SK-N-SH (cell line): ENCODE data around the gene TRIM62. TPM values are rescaled to one million over a fixed set of nuclear protein-coding genes. Genes with fewer than 3 reads are reported as not detected.
"Not testable (repeated sequence)": the region's sequence is repeated elsewhere in the genome, so short reads cannot be mapped to it uniquely, and the experiment has no call there.

Experiments
- CTCF ChIA-PET: fragments of 300-600, 350-600 bp; formaldehyde crosslinking; extraction: SDS; loops from one replicate; lab custom pipeline; 2021; lab: Yijun Ruan, JAX
- POLR2A ChIA-PET: fragments of 350-600 bp; sonication (Branson Sonifier 250); formaldehyde crosslinking; extraction: SDS; loops from one replicate; lab custom pipeline; 2020; ENCODE audit warnings: antibody characterized with exemption, inconsistent platforms; lab: Yijun Ruan, JAX
- DNase-seq: peaks from one replicate; pipeline ENCODE4 v3.0.0; 2012
- H2AFZ ChIP-seq: fragments of 200-600 bp; sonication (generic); 2 replicates; pipeline ENCODE4 v1.8.1; 2016; ENCODE audit warnings: antibody characterized with exemption, mild to moderate bottlenecking, low read depth
- H3F3A ChIP-seq: fragments of 200-600 bp; sonication (generic); replicated peaks from 2 replicates; pipeline ENCODE3; 2016; ENCODE audit warnings: antibody characterized with exemption, mild to moderate bottlenecking; ENCODE audit not compliant: insufficient read depth
- H3K27ac ChIP-seq, 2 experiments: fragments of 200-500 bp in 1 of 2; fragments of 200-600 bp in 1 of 2; sonication (Bioruptor generic) in 1 of 2; sonication (generic), shearing (Covaris generic) in 1 of 2; 2 replicates each; pipeline versions ENCODE4 v1.5.1 to v1.6.1; 2014 to 2016; ENCODE audit warnings: low read depth in 2 of 2, inconsistent platforms in 1 of 2, low read length in 1 of 2, mild to moderate bottlenecking in 1 of 2, mixed read lengths in 1 of 2
- H3K27me3 ChIP-seq: fragments of 200-600 bp; sonication (generic), shearing (Covaris generic); 2 replicates; pipeline ENCODE4 v1.6.1; 2016; ENCODE audit warnings: mixed run types; ENCODE audit not compliant: insufficient read depth
- H3K36me3 ChIP-seq, 2 experiments: fragments of 200-500 bp in 1 of 2; fragments of 200-600 bp in 1 of 2; sonication (Bioruptor generic) in 1 of 2; sonication (generic) in 1 of 2; replicated peaks in 1 of 2; 2 replicates each; pipeline versions ENCODE3 to v1.5.1; 2014 to 2016; ENCODE audit warnings: low read length in 1 of 2, mild to moderate bottlenecking in 1 of 2; ENCODE audit not compliant: insufficient read depth in 2 of 2, control insufficient read depth in 1 of 2
- H3K4me1 ChIP-seq, 2 experiments: fragments of 200-500 bp in 1 of 2; fragments of 200-600 bp in 1 of 2; sonication (Bioruptor generic) in 1 of 2; sonication (generic), shearing (Covaris generic) in 1 of 2; 2 replicates each; pipeline versions ENCODE4 v1.5.1 to v1.6.1; 2014 to 2016; ENCODE audit warnings: low read depth in 1 of 2, low read length in 1 of 2, mixed run types in 1 of 2; ENCODE audit not compliant: insufficient read depth in 2 of 2, control insufficient read depth in 1 of 2
- H3K4me2 ChIP-seq: fragments of 200-600 bp; sonication (generic), shearing (Covaris generic); 2 replicates; pipeline ENCODE4 v1.6.1; 2017; ENCODE audit warnings: mixed run types
- H3K4me3 ChIP-seq, 2 experiments: fragments of 200-500 bp in 1 of 2; fragments of 200-600 bp in 1 of 2; sonication (Bioruptor generic) in 1 of 2; sonication (generic), shearing (Covaris generic) in 1 of 2; 2 replicates each; pipeline versions ENCODE4 v1.5.1 to v1.8.1; 2014 to 2016; ENCODE audit warnings: low read depth in 2 of 2, inconsistent platforms in 1 of 2, low read length in 1 of 2, mild to moderate bottlenecking in 1 of 2, mixed read lengths in 1 of 2, moderate library complexity in 1 of 2
- H3K79me2 ChIP-seq: fragments of 200-600 bp; sonication (generic); 2 replicates; pipeline ENCODE4 v1.8.1; 2017; ENCODE audit warnings: mild to moderate bottlenecking; ENCODE audit not compliant: insufficient read depth
- H3K9ac ChIP-seq: fragments of 200-600 bp; sonication (generic); 2 replicates; pipeline ENCODE4 v1.6.1; 2017; ENCODE audit warnings: mixed run types
- H3K9me2 ChIP-seq: fragments of 200-600 bp; sonication (generic); 2 replicates; pipeline ENCODE4 v1.6.1; 2017; ENCODE audit warnings: mixed run types
- H3K9me3 ChIP-seq: fragments of 200-600 bp; sonication (generic); 2 replicates; pipeline ENCODE4 v1.6.1; 2017; ENCODE audit warnings: mixed run types, mild to moderate bottlenecking, moderate library complexity
- H4K20me1 ChIP-seq: fragments of 200-600 bp; sonication (generic); 2 replicates; pipeline ENCODE4 v1.6.1; 2017; ENCODE audit warnings: mild to moderate bottlenecking, mixed run types; ENCODE audit not compliant: insufficient read depth
- EP300 ChIP-seq, 2 experiments: IDR thresholded peaks; 2 replicates each; pipeline versions ENCODE4 v1.4.0 to v1.6.1; 2012; ENCODE audit warnings: borderline replicate concordance in 1 of 2, low read depth in 1 of 2, low read length in 1 of 2
- EZH2phosphoT487 ChIP-seq: fragments of 200-600 bp; sonication (generic); IDR thresholded peaks from 2 replicates; pipeline ENCODE4 v1.6.1; 2017; ENCODE audit warnings: low read depth, mixed run types, mild to moderate bottlenecking, antibody characterized with exemption, moderate library complexity, borderline replicate concordance
- MEF2A ChIP-seq: IDR thresholded peaks from 2 replicates; pipeline ENCODE4 v1.4.0; 2012; ENCODE audit warnings: low read depth, borderline replicate concordance
- MXI1 ChIP-seq: IDR thresholded peaks from 2 replicates; pipeline ENCODE4 v1.6.1; 2012; ENCODE audit warnings: mild to moderate bottlenecking, low read depth, low read length, improper control_type of control experiment
- NRF1 ChIP-seq: IDR thresholded peaks from 2 replicates; pipeline ENCODE4 v1.6.1; 2012; ENCODE audit warnings: low read depth, mild to moderate bottlenecking, low read length
- POLR2AphosphoS5 ChIP-seq: IDR thresholded peaks from 2 replicates; pipeline ENCODE4 v1.6.1; 2012; ENCODE audit warnings: low read depth, low read length
- RFX5 ChIP-seq: IDR thresholded peaks from 2 replicates; pipeline ENCODE4 v1.6.1; 2012; ENCODE audit warnings: mild to moderate bottlenecking, improper control_type of control experiment, low read length
- RXRA ChIP-seq: IDR thresholded peaks from 2 replicates; pipeline ENCODE4 v1.4.0; 2012; ENCODE audit warnings: low read depth, mild to moderate bottlenecking, borderline replicate concordance
- SMC3 ChIP-seq: IDR thresholded peaks from 2 replicates; pipeline ENCODE4 v1.6.1; 2012; ENCODE audit warnings: low read depth, low read length, improper control_type of control experiment
- YY1 ChIP-seq: IDR thresholded peaks from 2 replicates; pipeline ENCODE4 v1.4.0; 2012; ENCODE audit warnings: low read depth, mild to moderate bottlenecking
- WGBS: methylation state at CpG from one replicate; pipeline ENCODE4 v1.1.6; 2017; ENCODE audit warnings: low lambda C conversion rate; 5-methylcytosine and 5-hydroxymethylcytosine counted together
- polyA plus RNA-seq, 3 experiments: library from polyadenylated mRNA; depleted of rRNA; stranded (reverse); fragments of >200 nt; gene quantifications; 2 replicates each; pipeline ENCODE4 v1.2.3, GENCODE V29; 2012
- TF ChIP-seq, protein P1 (sequence below): IDR thresholded peaks from 2 replicates; pipeline ENCODE4 v1.4.0; 2012; ENCODE audit warnings: low read depth, borderline replicate concordance
- TF ChIP-seq, protein P2 (sequence below): IDR thresholded peaks from 2 replicates; pipeline ENCODE4; 2012
- TF ChIP-seq, protein P3 (sequence below): IDR thresholded peaks from 2 replicates; pipeline ENCODE4 v1.4.0; 2012; ENCODE audit warnings: low read depth, borderline replicate concordance
- TF ChIP-seq, protein P4 (sequence below): fragments of 150-350 bp; IDR thresholded peaks from 2 replicates; pipeline ENCODE4 v1.6.1; 2016; ENCODE audit warnings: mild to moderate bottlenecking, low read depth, low read length
- TF ChIP-seq, protein P5 (sequence below): IDR thresholded peaks from 2 replicates; pipeline ENCODE4 v1.4.0; 2012; ENCODE audit warnings: low read depth

Gene TRIM62
- polyA plus RNA-seq, 1 of the 3 experiments (the other 2 are of a cell fraction) = 4.4 TPM

DNA sequence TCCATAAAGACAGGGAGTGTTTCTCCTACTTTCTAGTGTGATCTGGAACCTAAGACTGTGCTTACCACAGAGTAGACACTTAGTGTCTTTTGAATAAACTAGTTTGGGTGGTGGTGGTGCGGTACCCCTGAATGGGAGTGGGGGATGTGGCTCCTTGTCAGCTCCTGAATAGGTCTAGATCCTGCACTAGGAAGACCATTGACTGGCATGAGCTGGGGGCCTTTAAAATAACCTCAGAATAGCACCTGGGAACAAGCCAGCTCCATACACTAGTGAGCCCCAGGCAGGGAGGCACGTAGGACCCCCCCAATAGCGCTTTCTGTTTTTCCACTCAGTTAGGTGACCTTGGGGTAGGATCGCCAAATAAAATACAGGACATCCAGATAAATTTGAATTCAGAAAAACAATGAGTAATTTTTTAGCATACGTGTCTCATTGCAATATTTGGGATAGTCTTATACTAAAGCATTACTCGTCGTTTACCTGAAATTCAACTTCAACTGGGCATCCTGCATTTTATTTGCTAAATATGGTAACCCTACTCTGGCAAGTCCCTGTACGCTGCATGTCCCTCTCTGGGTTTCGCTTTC, 55.3 kb downstream of the TRIM62 start:
- 11% methylated on average over 9 of the region's 9 CpGs for WGBS
- H3K9ac ChIP-seq = peak overlapping the region; percentile 97
- no peaks in the 10 kb centered on the region for H3K36me3 ChIP-seq
- H3K27me3 ChIP-seq = no peaks in the 10 kb centered on the region
- no peaks in the 10 kb centered on the region for H3K9me2 ChIP-seq
- peak overlapping the region; percentile 88 to 98 for H3K27ac ChIP-seq
- peak overlapping the region; percentile 89 for H3K4me2 ChIP-seq
- DNase-seq = no peak
- no peaks in the 10 kb centered on the region for H3K9me3 ChIP-seq
- ChIA-PET POLR2A (interaction anchor here (0.7 to 2.2 kb wide), 10 partner anchors 11 to 790 kb away, joined by 3 to 14 read pairs (median 6); partner anchors contain the start of genes MARCKSL1 and TRIM62), CTCF (interaction anchor here (0.6 to 4.0 kb wide), 27 partner anchors 8 to 507 kb away, joined by 3 to 19 read pairs (median 5); partner anchors contain the start of gene TRIM62)
- TF ChIP-seq MXI1 = no peak
- TF ChIP-seq, protein P1, sequence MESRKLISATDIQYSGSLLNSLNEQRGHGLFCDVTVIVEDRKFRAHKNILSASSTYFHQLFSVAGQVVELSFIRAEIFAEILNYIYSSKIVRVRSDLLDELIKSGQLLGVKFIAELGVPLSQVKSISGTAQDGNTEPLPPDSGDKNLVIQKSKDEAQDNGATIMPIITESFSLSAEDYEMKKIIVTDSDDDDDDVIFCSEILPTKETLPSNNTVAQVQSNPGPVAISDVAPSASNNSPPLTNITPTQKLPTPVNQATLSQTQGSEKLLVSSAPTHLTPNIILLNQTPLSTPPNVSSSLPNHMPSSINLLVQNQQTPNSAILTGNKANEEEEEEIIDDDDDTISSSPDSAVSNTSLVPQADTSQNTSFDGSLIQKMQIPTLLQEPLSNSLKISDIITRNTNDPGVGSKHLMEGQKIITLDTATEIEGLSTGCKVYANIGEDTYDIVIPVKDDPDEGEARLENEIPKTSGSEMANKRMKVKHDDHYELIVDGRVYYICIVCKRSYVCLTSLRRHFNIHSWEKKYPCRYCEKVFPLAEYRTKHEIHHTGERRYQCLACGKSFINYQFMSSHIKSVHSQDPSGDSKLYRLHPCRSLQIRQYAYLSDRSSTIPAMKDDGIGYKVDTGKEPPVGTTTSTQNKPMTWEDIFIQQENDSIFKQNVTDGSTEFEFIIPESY = no peak
- no peak for TF ChIP-seq POLR2AphosphoS5
- no peak for TF ChIP-seq EZH2phosphoT487
- TF ChIP-seq SMC3 = no peak
- no peak for TF ChIP-seq RFX5
- TF ChIP-seq YY1 = no peak
- TF ChIP-seq EP300 (IDR thresholded peaks at IDR 0.05; ENCODE audit: borderline replicate concordance in 1 of 2, low read depth in 1 of 2, low read length in 1 of 2) = no peak
- no peak for TF ChIP-seq MEF2A
- no peak for TF ChIP-seq NRF1
- TF ChIP-seq, protein P2, sequence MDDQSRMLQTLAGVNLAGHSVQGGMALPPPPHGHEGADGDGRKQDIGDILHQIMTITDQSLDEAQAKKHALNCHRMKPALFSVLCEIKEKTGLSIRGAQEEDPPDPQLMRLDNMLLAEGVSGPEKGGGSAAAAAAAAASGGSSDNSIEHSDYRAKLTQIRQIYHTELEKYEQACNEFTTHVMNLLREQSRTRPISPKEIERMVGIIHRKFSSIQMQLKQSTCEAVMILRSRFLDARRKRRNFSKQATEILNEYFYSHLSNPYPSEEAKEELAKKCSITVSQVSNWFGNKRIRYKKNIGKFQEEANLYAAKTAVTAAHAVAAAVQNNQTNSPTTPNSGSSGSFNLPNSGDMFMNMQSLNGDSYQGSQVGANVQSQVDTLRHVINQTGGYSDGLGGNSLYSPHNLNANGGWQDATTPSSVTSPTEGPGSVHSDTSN = no peak
- TF ChIP-seq, protein P3, sequence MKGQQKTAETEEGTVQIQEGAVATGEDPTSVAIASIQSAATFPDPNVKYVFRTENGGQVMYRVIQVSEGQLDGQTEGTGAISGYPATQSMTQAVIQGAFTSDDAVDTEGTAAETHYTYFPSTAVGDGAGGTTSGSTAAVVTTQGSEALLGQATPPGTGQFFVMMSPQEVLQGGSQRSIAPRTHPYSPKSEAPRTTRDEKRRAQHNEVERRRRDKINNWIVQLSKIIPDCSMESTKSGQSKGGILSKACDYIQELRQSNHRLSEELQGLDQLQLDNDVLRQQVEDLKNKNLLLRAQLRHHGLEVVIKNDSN = no peak
- TF ChIP-seq, protein P4, sequence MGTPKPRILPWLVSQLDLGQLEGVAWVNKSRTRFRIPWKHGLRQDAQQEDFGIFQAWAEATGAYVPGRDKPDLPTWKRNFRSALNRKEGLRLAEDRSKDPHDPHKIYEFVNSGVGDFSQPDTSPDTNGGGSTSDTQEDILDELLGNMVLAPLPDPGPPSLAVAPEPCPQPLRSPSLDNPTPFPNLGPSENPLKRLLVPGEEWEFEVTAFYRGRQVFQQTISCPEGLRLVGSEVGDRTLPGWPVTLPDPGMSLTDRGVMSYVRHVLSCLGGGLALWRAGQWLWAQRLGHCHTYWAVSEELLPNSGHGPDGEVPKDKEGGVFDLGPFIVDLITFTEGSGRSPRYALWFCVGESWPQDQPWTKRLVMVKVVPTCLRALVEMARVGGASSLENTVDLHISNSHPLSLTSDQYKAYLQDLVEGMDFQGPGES = no peak
- TF ChIP-seq RXRA = no peak
- TF ChIP-seq, protein P5, sequence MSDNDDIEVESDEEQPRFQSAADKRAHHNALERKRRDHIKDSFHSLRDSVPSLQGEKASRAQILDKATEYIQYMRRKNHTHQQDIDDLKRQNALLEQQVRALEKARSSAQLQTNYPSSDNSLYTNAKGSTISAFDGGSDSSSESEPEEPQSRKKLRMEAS = no peak
- H3K4me1 ChIP-seq = peaks cover 12% of the 10 kb centered on the region in 2 experiments
- H3K4me3 ChIP-seq = peak overlapping the region; percentile 92 to 94
- H3F3A ChIP-seq = peaks cover 7% of the 10 kb centered on the region
- peaks cover 21% of the 10 kb centered on the region for H3K79me2 ChIP-seq
- H2AFZ ChIP-seq = peak overlapping the region; percentile 73; the same call in 1 of the 2 replicates
- H4K20me1 ChIP-seq = no peaks in the 10 kb centered on the region

DNA sequence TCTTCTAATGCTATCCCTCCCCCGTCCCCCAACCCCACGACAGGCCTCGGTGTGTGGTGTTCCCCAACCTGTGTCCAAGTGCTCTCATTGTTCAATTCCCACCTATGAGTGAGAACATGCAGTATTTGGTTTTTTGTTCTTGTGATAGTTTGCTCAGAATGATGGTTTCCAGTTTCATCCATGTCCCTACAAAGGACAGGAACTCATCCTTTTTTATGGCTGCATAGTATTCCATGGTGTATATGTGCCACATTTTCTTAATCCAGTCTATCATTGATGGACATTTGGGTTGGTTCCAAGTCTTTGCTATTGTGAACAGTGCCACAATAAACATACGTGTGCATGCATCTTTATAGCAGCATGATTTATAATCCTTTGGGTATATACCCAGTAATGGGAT, 57.2 kb downstream of the TRIM62 start:
- Histone ChIP-seq H3K4me1 (peaks cover 12 to 16% of the 10 kb centered on the region in 2 experiments), H3K79me2 (peaks cover 21% of the 10 kb centered on the region)
- POLR2A ChIA-PET, H3K27me3 ChIP-seq, H3K27ac ChIP-seq, H3K36me3 ChIP-seq, DNase-seq, H3K9me3 ChIP-seq, H3K9ac ChIP-seq, H2AFZ ChIP-seq, H4K20me1 ChIP-seq, H3K4me3 ChIP-seq, H3K9me2 ChIP-seq, H3F3A ChIP-seq, H3K4me2 ChIP-seq: not testable (repeated sequence)
- CTCF ChIA-PET = interaction anchor here (1.0 to 4.0 kb wide), 3 partner anchors 9 to 267 kb away, joined by 3 to 18 read pairs (median 3); no protein-coding TSS in a partner anchor
- WGBS = 100% methylated on average over 4 of the region's 4 CpGs
